ENCODE data around the gene PARVB.

Gene PARVB

DNA sequence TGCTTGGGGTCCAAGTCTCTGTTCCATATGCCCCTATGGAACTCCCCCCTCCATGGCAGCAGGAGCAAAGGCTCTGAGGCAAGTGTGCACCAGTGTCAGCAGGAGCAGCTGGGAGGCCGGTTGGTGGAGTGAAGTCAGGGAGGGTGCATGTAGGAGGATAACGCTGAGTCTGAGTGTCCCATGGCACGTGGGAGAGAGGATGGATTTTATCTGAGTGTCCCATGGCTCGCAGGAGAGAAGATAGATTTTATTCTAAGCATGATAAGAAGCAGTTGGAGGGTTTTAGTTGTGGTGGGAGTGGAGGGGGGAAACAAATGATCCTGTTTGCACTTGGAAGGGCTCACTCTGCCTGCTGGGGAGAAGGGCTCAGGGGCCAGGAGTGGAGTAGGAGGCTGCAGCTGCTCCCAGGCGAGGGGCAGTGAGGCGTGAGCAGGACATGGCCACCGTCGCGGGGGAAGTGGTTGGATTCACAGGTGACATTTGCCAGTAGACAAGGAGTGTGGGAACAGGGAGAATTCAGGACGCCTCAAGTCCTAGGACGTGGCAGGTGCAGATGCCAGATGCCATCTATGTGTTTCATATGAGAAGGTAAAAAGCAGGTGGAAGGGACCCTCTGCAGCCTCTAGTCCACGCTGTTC lies 123.0 kb downstream of the PARVB start:
- TF ChIP-seq GATA1 (IDR thresholded peaks at IDR 0.05; ENCODE audit: low read depth, low read length) (no peak), POLR2A (IDR thresholded peaks at IDR 0.05; ENCODE audit: low read length) (no peak)
- DNase-seq, result no peak

DNA sequence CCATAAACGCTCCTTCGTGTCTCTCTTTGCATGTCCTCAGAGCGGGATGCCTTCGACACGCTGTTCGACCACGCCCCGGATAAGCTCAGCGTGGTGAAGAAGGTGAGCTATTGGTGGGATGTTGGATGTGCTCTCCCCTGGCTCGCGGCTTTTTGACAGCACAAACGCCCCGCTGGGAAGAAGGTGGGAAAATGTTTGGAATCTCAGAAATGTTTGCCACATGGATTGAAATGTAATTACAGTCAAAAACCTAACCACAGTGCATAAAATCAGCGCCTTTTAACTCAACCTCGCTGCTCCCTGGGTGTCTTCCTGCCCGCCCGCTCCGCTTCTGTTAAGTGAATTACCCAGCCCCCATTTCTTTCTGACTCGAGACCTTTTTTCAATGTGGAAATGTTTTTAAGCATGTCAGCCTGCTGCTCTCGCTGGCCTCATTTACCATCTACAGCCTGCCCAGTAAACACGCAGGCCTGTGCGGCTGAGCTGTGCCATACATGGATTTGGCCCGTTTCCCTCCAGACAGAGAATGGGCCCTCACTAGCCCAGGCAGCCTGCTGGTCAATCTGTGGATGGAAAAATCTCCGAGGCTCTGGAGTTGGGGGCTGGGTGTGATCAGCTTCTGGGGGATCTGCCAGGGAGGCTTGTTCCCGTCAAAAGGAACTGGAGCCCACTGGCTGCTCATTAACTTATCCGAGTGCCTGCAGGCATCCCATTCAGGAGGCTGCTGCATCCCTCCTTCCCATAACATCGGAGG lies 123.9 kb downstream of the PARVB start:
- no peak for TF ChIP-seq POLR2A (IDR thresholded peaks at IDR 0.05; ENCODE audit: low read length)
- TF ChIP-seq GATA1 (IDR thresholded peaks at IDR 0.05; ENCODE audit: low read depth, low read length), result no peak

DNA sequence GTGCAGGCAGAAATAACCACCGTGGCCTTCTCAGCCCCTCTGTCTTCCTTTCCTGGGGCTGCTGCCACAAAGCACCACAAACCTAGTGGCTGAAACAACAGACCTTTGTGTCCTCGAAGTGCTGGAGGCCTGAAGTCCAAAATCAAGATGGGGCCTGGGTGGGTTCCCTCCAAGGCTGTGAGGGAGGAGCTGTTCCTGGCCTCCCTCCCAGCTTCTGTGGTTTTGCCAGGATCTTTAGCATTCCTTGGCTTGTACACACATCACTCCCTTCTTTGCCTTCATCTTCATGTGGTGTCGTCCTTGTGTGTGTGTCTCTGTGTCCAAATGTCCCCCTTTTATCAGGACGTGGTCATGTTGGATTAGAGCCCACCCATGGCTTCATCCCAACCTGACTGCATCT lies 127.6 kb downstream of the PARVB start:
- no peak for DNase-seq
- TF ChIP-seq POLR2A (IDR thresholded peaks at IDR 0.05; ENCODE audit: low read length) (no peak), GATA1 (IDR thresholded peaks at IDR 0.05; ENCODE audit: low read depth, low read length) (no peak)

More for the DNA sequence above, 123.9 kb downstream of the PARVB start:
- no peak for DNase-seq

DNA sequence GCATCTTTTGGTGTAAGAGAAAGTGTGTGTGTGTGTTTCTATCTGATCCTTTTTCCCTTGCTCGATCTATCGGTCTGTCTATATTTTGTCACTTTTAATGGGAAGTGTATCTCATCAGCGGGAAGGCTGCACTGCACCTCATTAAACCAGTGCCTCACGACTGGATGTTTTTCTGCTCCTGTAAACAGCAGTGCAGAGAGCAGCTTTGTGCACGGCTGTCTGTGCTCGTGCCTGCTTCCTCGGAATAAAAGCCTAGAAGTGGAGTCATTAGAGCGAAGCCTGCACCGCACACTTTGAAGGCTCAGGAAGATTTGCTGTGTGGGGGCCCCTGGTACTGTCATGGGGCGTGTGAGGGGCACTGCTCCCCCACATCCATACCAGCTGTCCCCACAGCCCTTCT lies 129.6 kb downstream of the PARVB start:
- no peak for DNase-seq
- TF ChIP-seq POLR2A (IDR thresholded peaks at IDR 0.05; ENCODE audit: low read length) (no peak), GATA1 (IDR thresholded peaks at IDR 0.05; ENCODE audit: low read depth, low read length) (no peak)

DNA sequence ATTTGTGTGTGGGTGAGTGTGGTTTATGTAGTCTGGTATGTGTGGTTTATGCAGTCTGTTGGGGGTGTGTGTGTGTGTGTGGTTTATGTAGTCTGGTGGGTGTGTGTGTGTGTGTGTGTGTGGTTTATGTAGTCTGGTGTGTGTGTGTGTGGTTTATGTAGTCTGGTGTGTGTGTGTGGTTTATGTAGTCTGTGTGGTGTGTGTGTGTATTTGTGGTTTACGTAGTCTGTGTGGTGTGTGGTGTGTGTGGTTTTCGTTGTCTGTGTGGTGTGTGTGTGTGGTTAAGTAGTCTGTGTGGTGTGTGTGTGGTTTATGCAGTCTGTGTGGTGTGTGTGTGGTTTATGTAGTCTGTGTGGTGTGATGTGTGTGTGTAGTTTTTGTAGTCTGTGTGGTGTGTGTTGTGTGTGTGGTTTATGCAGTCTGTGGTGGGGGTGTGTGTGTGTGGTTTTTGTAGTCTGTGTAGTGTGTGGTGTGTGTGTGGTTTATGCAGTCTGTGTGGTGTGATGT lies 130.4 kb downstream of the PARVB start:
- no peak for DNase-seq
- TF ChIP-seq GATA1 (IDR thresholded peaks at IDR 0.05; ENCODE audit: low read depth, low read length) (no peak), POLR2A (IDR thresholded peaks at IDR 0.05; ENCODE audit: low read length) (no peak)

DNA sequence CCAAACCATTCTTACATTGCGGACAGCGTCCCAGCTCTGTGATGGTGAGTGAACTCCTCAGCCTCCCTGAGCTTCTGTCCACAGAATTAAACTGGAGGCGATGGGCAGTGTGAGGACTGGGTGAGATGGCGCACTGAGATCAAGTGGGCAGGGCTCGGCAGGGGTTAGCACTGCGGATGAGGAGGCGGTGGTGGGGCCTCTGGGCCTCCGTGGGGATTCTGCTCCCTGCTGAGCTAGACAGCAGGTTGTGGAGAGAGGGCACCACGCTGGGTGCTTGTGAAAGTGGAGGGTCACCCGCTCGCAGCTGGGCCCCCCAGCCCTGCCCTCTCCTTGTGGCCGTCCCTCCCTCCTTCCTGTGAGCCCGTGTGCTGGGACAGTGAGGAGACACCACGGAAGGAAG lies 131.0 kb downstream of the PARVB start:
- no peak for DNase-seq
- no peak for TF ChIP-seq GATA1 (IDR thresholded peaks at IDR 0.05; ENCODE audit: low read depth, low read length)

DNA sequence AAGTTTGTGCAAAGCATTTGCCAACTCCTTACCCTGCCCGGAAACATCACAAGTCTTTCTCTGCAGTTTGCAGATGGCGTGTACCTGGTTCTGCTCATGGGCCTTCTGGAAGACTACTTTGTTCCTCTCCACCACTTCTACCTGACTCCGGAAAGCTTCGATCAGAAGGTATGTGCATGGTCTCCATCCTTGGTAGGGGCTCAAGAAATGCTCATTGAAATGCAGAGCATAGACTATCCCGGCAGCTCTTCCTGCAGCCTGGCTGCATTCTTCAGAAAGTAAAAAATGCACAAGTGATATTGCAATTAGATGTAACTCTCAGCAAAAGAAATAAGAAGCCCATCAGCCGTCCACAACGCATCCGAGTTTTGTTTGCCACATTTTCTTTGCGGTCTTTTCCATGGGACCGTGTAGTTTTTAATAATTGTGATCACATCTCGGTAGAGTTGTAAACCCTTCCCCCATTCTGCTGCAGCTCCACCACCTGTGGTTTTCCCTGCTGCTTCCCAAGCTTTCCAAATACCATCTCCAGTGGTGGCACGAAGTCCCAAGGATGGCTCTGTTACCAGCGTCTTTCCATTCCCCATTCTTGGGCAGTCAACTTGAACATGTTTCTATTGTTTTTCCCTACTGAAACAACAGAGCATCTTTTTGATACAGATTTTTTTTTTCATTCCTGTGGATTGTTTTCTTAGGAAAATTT lies 134.0 kb downstream of the PARVB start:
- no peak for DNase-seq
- TF ChIP-seq GATA1 (IDR thresholded peaks at IDR 0.05; ENCODE audit: low read depth, low read length) (no peak), POLR2A (IDR thresholded peaks at IDR 0.05; ENCODE audit: low read length) (no peak)

DNA sequence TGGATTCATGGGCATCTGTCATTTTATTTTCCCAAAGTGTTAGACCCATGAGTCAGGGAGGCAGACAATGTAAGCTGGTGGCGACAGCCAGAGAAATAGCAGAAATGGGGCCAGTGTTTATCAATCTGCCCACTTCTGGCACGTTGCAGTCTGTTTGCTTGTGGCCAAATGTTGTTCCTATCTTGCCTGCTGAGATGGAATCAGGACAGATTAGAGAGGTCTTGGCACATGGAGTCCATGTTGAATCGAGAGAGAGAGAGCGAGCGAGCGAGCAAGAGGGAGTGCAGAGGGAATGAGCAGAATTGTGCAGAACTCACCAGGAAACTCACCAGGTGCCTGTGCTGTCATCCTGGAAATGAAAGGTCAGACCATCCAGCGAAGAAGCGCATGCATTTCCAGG lies 134.7 kb downstream of the PARVB start:
- DNase-seq, result no peak
- TF ChIP-seq GATA1 (IDR thresholded peaks at IDR 0.05; ENCODE audit: low read depth, low read length), result no peak
- TF ChIP-seq POLR2A (IDR thresholded peaks at IDR 0.05; ENCODE audit: low read length), result no peak

DNA sequence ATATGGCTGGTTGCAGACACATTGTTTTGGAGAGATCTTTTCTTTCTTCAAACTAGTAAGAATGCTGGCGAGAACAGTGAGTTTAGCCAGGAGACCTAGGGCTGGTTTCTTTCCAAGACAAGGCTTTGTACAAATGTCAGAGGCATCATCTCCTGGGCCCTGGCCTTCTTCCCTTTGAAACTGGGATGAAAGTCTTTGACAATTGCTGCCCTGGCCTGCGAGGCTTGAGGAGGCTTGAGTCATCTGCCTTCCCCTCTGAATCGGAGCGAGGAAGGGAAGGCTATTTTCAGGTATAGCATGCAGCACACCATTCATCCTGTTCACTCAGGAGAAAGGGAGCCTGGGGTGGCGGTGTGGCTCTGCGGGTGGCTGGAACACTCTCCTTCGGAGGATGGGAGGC lies 135.1 kb downstream of the PARVB start:
- no peak for DNase-seq
- TF ChIP-seq GATA1 (IDR thresholded peaks at IDR 0.05; ENCODE audit: low read depth, low read length) (no peak), POLR2A (IDR thresholded peaks at IDR 0.05; ENCODE audit: low read length) (no peak)

DNA sequence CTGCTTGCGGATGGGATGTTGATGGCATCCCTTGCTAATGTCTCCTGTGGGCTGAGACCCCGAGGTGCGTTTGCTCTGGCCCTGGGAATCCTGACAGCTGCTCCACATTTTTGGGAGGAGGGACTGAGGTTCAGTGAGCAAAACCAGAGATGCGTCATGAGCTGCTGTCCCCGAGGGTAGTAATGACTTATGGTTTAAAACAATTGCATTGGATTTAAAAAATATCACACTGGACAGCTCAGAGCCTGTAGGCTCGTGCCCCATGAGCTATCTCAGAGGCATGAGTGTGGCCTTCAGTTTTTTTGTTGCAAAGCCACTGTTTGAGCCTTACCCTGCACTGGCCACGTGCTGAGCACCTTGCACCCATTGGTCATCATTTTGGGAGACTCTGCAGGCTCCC lies 135.7 kb downstream of the PARVB start:
- no peak for DNase-seq
- TF ChIP-seq POLR2A (IDR thresholded peaks at IDR 0.05; ENCODE audit: low read length) (no peak), GATA1 (IDR thresholded peaks at IDR 0.05; ENCODE audit: low read depth, low read length) (no peak)

DNA sequence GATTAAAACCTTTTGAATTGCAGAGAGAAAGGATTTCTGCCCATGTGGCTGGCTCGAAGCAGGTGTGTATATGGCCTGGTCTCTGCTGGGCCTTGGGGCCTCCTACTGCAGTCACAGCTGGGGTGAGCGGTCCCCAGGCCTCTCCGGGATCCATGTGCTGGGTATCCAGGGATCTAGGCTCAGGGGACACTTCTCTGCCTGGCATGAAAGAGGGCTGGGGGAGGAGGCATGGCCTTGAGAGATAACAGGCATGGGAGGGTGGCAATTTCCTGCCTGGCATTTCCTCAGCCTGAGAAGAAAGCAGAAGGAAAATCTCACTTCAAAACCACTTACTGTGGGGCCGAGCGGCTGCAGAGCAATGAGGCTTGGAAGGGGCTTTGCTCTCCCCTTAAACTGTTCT lies 136.3 kb downstream of the PARVB start:
- TF ChIP-seq POLR2A (IDR thresholded peaks at IDR 0.05; ENCODE audit: low read length) (no peak), GATA1 (IDR thresholded peaks at IDR 0.05; ENCODE audit: low read depth, low read length) (no peak)

DNA sequence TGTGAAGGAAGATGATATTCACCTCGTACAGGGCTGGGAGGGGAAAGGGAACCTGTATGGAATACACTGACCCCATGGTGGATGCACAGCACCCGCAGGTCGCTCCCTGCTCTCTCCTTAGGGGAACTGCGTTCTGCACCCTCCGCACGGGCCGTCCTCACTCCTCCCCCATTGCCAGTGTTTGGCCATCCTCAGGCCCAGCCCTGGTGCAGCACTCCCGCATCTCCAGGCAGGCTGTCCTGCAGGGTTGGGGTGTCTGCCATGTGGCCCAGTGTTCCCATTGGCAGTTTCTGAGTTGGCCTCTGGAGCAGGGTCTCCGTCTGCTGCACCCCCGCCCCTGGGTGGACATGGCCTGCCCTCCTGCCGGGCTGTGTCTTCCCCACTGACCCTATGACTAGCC lies 137.6 kb downstream of the PARVB start:
- DNase-seq, result no peak
- TF ChIP-seq GATA1 (IDR thresholded peaks at IDR 0.05; ENCODE audit: low read depth, low read length), result no peak
- no peak for TF ChIP-seq POLR2A (IDR thresholded peaks at IDR 0.05; ENCODE audit: low read length)

More for the DNA sequence above, 136.3 kb downstream of the PARVB start:
- DNase-seq, result no peak

DNA sequence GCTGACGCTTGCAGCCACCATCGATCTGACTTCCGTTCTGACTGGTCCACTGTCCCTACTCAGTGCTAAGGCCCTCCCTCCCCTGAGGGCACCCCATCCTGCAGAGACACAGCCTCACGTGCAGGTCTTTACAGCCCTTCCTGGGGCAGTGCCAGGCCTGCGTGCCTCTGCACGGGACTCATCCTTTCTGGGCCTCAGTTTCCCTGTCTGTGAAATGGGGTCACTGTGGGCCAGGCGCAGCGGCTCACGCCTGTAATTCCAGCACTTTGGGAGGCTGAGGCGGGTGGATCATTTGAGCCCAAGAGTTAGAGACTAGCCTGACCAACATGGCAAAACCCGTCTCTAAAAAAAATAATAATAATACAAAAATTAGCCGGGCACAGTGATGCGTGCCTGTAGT lies 138.9 kb downstream of the PARVB start:
- TF ChIP-seq GATA1 (IDR thresholded peaks at IDR 0.05; ENCODE audit: low read depth, low read length) (no peak), POLR2A (IDR thresholded peaks at IDR 0.05; ENCODE audit: low read length) (no peak)
- no peak for DNase-seq

DNA sequence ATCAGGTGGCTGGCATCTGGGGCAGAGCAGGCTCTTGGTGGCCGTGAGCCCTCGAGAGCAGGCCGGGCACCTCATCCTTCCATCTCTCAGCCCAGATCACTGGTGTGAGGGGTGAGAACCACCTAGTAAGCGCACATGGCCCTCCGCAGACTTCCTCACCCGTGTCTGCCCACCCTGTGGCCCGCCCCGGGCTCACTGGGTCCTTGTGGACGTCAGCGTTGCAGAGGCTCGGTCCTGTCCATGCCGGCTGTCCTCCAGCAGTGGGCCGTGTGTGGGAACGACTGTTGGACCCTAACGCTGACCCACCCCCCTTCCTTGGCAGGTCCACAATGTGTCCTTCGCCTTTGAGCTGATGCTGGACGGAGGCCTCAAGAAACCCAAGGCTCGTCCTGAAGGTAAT lies 139.4 kb downstream of the PARVB start:
- no peak for DNase-seq
- TF ChIP-seq GATA1 (IDR thresholded peaks at IDR 0.05; ENCODE audit: low read depth, low read length) (no peak), POLR2A (IDR thresholded peaks at IDR 0.05; ENCODE audit: low read length) (no peak)

Data from erythroblast (primary cell).